Astrocyte (in vitro differentiated cells and primary cell): ENCODE results near the gene UBD.

Source experiments
- CTCF ChIP-seq: IDR thresholded peaks from 2 replicates; pipeline ENCODE4 v1.5.1; 2011; ENCODE audit warnings: low read depth, mild to moderate bottlenecking, inconsistent platforms, low read length, moderate library complexity; ENCODE audit not compliant: insufficient read depth
- EZH2 ChIP-seq: IDR thresholded peaks from 2 replicates; pipeline ENCODE4 v1.6.1; 2012; ENCODE audit warnings: mild to moderate bottlenecking, low read length, inconsistent platforms; ENCODE audit not compliant: insufficient read depth

GRCh38 chr6:29505808-29506207 lies 53.7 kb downstream of the UBD start:
- TF ChIP-seq CTCF = no peak
- no peak for TF ChIP-seq EZH2
